Activated CD8-positive, alpha-beta memory T cell treated with anti-CD3 and anti-CD28 coated beads, Interleukin-2, amount 50 U/mL, for 1 hour (primary cell): ENCODE measurements around the gene ZSCAN5B.
"Not testable (repeated sequence)": the region's sequence is repeated elsewhere in the genome, so short reads cannot be mapped to it uniquely, and the experiment has no call there.

Experiments used
- DNase-seq: peaks from one replicate; pipeline ENCODE4 v3.0.0-alpha.2; 2020; ENCODE audit errors: extremely low read depth

The ZSCAN5B gene

GRCh38 chr19:56197646-56198045 is at the start of gene ZSCAN5B:
TSS of gene ZSCAN5B (minus strand) at chr19:56197783. CDS start at chr19:56193052, 4,731 bp downstream.
- not testable (repeated sequence) for DNase-seq

- not testable (repeated sequence) for DNase-seq
Measured at GRCh38 chr19:56245764-56246163, 48.2 kb upstream of the ZSCAN5B start.

- DNase-seq, result no peak
Measured at GRCh38 chr19:56245121-56245740, 47.6 kb upstream of the ZSCAN5B start.

GRCh38 chr19:56223481-56223880 is 25.9 kb upstream of the ZSCAN5B start:
- DNase-seq, result no peak

- no peak for DNase-seq
Measured at GRCh38 chr19:56222901-56223300, 25.3 kb upstream of the ZSCAN5B start.

- no peak for DNase-seq
Measured at GRCh38 chr19:56221851-56222250, 24.3 kb upstream of the ZSCAN5B start.

GRCh38 chr19:56221442-56221841 is 23.9 kb upstream of the ZSCAN5B start:
- not testable (repeated sequence) for DNase-seq

- no peak for DNase-seq
Measured at GRCh38 chr19:56218961-56219360, 21.4 kb upstream of the ZSCAN5B start.

GRCh38 chr19:56217039-56217949 is 19.7 kb upstream of the ZSCAN5B start:
- DNase-seq, result no peak

- no peak for DNase-seq
Measured at GRCh38 chr19:56211718-56212117, 14.1 kb upstream of the ZSCAN5B start.

- not testable (repeated sequence) for DNase-seq
Measured at GRCh38 chr19:56210036-56210435, 12.5 kb upstream of the ZSCAN5B start.

GRCh38 chr19:56209091-56209490 is 11.5 kb upstream of the ZSCAN5B start:
- no peak for DNase-seq

GRCh38 chr19:56207581-56207980 is 10.0 kb upstream of the ZSCAN5B start:
- not testable (repeated sequence) for DNase-seq

GRCh38 chr19:56201973-56202372 is 4.4 kb upstream of the ZSCAN5B start, which contains the start of gene ZSCAN5C:
TSS of gene ZSCAN5C (plus strand) at chr19:56202273. CDS start at chr19:56205914, 3,641 bp downstream.
- DNase-seq, result no peak

- DNase-seq, result no peak
Measured at GRCh38 chr19:56199687-56200086, 2.1 kb upstream of the ZSCAN5B start.

- no peak for DNase-seq
Measured at GRCh38 chr19:56193981-56194640, 3.5 kb downstream of the ZSCAN5B start.

- DNase-seq, result no peak
Measured at GRCh38 chr19:56191711-56192110, 5.9 kb downstream of the ZSCAN5B start.

- no peak for DNase-seq
Measured at GRCh38 chr19:56191115-56191514, 6.5 kb downstream of the ZSCAN5B start.

- DNase-seq, result no peak
Measured at GRCh38 chr19:56189785-56190184, 7.8 kb downstream of the ZSCAN5B start.

GRCh38 chr19:56177564-56178243 is 19.9 kb downstream of the ZSCAN5B start:
- no peak for DNase-seq

GRCh38 chr19:56176881-56177280 is 20.7 kb downstream of the ZSCAN5B start:
- no peak for DNase-seq

- DNase-seq, result not testable (repeated sequence)
Measured at GRCh38 chr19:56176310-56176709, 21.3 kb downstream of the ZSCAN5B start.
